Activated T-cell treated with anti-CD3 and anti-CD28 coated beads for 1 hour (primary cell): ENCODE results near the gene BAK1.
"Not testable (repeated sequence)": the region's sequence is repeated elsewhere in the genome, so short reads cannot be mapped to it uniquely, and the experiment has no call there.

ENCODE experiments used
- DNase-seq: peaks from one replicate; pipeline ENCODE4 v3.0.0-alpha.2; 2020; ENCODE audit warnings: low read depth

The BAK1 gene

DNA sequence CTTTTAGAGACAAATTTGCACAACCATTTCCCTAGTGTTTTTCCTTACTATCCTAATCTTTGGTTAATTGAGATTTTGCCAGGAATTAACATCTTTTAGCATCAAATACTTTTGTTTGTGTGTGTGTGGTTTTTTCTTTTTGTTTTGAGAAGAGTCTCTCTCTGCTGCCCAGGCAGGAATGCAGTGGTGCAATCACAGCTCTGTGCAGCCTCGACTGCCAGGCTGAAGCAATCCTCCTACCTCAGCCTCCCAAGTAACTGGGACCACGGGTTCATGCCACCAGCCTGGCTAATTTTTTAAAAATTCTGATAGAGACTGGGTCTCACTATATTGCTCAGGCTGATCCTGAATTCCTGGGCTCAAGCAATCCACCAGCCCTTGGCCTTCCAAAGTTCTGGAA, 28.5 kb downstream of the BAK1 start:
- DNase-seq: no peak

DNA sequence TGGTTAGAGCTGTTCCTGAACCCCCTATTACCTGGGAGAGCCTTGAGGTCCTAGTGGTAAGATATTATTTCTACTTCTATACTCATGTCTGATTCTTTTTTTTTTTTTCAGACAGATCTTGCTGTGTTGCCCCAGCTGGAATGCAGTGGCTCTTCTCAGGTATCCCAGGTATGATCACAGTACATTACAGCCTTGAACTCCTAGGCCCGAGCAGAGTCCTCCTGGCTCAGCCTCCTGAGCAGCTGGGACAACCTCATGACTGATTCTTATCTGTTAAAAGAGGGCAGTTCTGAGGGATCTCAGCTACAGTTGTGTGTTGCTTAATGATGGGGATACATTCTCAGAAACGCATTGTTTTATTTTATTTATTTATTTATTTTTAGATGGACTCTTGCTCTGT, 30.2 kb downstream of the BAK1 start:
- no peak for DNase-seq

DNA sequence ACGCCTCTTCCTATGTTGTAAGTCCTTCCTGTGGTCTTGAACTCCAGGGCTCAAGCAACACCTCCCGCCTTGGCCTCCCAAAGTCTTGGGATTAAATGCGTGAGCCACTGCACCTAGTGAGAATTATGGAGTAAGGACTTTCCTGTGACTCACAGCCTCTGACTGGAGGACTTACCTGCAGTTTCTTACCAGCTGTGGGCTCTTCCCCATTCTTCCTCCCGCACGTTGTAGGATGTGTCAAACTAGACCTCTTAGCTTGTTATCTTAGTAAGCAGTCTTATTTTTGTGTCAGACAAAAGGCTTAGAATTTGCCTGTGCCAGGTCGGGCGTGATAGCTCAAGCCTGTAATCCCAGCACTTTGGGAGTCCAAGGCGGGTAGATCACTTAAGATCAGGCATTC, 30.9 kb downstream of the BAK1 start:
- DNase-seq: no peak

DNA sequence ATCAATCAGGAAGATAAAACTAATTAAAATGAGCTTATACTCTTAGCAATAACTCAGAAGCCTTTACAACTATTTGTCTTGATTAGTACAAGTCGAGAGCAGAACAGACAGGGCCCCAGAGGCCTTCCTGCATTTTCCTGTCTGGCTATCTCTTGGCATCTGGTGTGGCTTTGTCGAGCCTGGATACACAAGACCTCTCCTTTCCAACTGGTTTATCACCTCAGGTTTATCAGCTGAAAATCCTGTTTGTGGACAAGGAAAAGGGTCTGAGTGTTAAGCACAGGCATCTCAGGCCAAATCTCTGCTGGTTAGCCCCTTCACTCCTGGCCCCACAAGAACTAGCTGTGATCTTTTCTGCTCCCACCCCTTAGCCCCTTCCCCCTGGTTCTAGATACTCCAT, 32.6 kb downstream of the BAK1 start:
- no peak for DNase-seq

DNA sequence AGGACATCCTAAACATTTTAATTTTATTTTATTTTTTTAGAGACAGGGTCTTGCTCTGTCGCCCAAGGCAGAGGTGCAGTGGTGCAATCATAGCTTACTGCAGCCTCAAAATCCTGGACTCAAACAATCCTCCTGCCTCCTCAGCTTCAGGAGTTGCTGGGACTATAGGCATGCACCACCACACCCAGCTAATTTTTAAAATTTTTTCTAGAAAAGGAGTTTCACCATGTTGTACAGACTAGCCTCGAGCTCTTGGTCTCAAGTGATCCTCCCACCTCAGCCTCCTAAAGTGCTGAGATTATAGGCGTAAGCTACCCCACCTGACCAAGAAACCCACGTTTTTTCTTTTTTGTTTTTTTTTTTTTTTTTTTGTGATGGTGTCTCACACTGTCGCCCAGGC, 33.3 kb downstream of the BAK1 start:
- DNase-seq: no peak

DNA sequence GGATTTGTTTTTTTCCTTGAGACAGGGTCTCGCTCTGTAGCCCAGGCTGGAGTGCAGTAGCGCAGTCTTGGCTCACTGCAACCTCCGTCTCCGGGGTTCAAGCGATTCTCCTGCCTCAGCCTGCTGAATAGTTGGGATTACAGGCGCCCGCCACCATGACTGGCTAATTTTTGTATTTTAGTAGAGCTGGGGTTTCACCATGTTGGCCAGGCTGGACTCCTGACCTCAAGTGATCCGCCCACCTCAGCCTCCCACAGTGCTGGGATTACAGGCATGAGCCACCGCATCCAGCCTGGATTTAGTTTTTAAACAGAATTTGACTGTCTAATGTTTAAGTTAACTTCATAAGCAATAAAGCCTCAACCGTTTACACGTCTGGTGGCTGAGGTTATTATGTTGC, 34.8 kb downstream of the BAK1 start:
- not testable (repeated sequence) for DNase-seq

DNA sequence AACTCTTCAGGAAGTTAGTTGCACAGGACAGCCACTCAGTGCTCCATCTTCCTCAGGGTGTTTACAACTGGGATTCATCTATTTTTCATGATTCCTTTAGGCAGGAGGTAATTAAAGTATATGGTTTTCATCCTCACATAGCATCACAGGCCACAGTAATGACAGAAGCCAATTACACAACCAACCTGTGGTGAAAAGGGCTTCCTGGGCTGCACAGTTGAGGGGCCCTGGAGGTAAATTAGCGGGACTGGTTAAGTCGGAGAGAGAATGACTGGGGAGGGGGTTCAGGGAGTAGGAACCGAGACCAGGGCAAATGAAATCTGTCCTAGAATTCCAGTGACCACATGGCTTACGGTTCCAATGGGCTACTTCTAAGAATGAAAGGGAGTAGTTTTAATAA, 37.0 kb downstream of the BAK1 start:
- DNase-seq: no peak

DNA sequence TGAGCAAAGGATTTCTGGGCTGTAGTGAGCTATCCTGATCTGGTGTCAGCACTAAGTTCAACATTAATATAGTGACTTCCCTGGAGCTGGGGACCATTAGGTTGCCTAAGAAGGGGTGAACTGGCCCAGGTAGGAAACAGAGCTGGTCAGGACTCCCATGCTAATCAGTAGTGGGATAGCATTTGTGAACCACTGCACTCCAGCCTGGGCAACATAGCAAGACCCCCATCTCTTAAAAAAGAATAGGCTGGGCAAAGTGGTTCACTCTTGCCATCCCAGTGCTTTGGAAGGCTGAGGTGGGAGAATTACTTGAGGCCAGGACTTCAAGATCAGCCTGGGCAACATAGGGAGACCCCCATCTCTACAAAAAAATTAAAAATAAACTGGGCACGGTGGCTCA, 39.3 kb downstream of the BAK1 start:
- DNase-seq: no peak

DNA sequence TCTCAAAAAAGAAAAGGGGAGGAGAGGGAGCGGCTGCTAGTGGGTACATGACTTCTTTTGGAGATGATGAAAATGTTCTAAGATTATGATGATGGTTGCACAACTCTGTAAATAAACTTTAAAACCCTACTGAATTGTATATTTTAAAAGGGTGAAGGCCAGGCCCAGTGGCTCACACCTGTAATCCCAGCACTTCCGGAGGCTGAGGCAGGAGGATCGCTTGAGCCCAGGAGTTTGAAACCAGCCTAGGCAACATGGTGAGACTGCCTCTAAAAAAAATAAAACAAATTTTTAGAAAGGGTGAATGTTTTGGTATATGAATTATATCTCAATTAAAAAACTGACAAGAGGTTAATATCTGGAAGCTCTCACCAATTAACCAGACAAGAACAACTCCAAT, 45.4 kb downstream of the BAK1 start:
- no peak for DNase-seq

DNA sequence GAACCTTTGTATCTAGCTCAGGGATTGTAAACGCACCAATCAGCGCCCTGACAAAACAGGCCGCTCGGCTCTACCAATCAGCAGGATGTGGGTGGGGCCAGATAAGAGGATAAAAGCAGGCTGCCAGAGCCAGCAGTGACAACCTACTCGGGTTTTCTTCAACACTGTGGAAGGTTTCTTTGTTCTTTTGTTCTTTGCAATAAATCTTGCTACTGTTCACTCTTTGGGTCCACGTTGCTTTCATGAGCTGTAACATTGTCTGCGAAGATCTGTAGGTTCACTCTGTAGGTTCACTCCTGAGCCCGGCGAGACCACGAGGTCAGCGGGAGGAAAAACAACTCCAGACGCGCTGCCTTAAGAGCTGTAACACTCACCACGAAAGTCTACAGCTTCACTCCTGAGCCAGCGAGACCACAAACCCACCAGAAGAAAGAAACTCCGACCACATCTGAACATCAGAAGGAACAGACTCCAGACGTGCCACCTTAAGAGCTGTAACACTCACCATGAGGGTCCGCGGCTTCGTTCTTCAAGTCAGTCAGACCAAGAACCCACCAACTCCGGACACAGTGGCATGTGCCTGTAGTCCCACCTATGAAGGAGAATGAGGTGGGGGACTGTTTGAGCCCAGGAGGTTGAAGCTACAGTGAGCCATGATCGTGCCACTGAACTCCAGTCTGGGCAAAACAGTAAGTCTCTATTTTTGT, 46.8 kb downstream of the BAK1 start:
- DNase-seq: peak; percentile 28

DNA sequence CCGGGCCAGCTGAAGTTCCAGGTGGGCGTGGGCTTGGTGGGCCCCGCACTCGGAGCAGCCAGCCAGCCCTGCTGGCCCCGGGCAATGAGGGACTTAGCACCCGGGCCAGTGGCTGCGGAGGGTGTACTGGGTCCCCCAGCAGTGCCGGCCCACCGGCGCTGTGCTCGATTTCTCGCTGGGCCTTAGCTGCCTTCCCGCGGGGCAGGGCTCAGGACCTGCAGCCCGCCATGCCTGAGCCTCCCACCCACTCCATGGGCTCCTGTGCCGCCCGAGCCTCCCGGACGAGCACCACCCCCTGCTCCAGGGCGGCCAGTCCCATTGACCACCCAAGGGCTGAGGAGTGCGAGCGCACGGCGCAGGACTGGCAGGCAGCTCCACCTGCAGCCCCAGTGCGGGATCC, 47.6 kb downstream of the BAK1 start:
- DNase-seq: not testable (repeated sequence)

DNA sequence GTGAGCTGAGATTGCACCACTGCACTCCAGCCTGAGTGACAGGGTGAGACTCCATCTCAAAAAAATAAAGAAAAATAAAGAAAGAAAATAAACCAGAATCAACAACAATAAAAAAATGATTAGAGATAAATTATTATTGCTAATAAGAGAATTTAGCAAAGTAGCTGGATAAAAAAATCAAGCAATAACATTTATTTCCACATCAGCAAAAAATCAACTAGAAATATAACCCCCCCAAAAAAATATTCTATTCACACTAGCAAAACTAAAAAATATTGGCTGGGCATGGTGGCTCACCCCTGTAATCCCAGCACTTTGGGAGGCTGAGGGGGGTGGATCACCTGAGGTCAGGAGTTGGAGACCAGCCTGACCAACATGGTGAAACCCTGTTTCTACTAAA, 49.5 kb downstream of the BAK1 start:
- DNase-seq: not testable (repeated sequence)
